Lower leg skin (tissue), 3 donors: Measurements from ENCODE around the gene TMEM119.

ENCODE experiments used
- POLR2A ChIP-seq, 2 donors: fragments of 450-650 bp; IDR thresholded peaks; one replicate each; pipeline ENCODE4 v1.6.1; 2016 to 2017; ENCODE audit warnings: antibody characterized with exemption in 2 of 2, mild to moderate bottlenecking in 1 of 2, moderate library complexity in 1 of 2
- TF ChIP-seq, protein P1 (sequence below), 3 donors: fragments of 450-650 bp; IDR thresholded peaks; one replicate each; pipeline ENCODE4 v1.5.1; 2016; ENCODE audit warnings: antibody characterized with exemption in 3 of 3, mild to moderate bottlenecking in 3 of 3, moderate library complexity in 2 of 3

- TF ChIP-seq, protein P1, sequence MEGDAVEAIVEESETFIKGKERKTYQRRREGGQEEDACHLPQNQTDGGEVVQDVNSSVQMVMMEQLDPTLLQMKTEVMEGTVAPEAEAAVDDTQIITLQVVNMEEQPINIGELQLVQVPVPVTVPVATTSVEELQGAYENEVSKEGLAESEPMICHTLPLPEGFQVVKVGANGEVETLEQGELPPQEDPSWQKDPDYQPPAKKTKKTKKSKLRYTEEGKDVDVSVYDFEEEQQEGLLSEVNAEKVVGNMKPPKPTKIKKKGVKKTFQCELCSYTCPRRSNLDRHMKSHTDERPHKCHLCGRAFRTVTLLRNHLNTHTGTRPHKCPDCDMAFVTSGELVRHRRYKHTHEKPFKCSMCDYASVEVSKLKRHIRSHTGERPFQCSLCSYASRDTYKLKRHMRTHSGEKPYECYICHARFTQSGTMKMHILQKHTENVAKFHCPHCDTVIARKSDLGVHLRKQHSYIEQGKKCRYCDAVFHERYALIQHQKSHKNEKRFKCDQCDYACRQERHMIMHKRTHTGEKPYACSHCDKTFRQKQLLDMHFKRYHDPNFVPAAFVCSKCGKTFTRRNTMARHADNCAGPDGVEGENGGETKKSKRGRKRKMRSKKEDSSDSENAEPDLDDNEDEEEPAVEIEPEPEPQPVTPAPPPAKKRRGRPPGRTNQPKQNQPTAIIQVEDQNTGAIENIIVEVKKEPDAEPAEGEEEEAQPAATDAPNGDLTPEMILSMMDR (IDR thresholded peaks at IDR 0.05): no peak
- TF ChIP-seq POLR2A (IDR thresholded peaks at IDR 0.05): no peak
Measured at GRCh38 chr12:108582509-108582908, 15.4 kb downstream of the TMEM119 start.
